ENCODE results near the gene CAVIN2. TPM values are rescaled to one million over a fixed set of nuclear protein-coding genes. Genes with fewer than 3 reads are reported as not detected.

The CAVIN2 gene
- total RNA-seq, 1 experiment from 2014 or later = 0.28 TPM

- no peaks in the 10 kb centered on the region for H3K4me1 Mint-ChIP-seq
- H3K27me3 Mint-ChIP-seq (ENCODE audit: low read depth) = no peaks in the 10 kb centered on the region
- no peak overlapping the region for H3K27ac Mint-ChIP-seq
- peaks cover 8% of the 10 kb centered on the region for H3K9me3 Mint-ChIP-seq
- no peak for DNase-seq (ENCODE audit: low spot score)
- no peak overlapping the region for H3K4me3 Mint-ChIP-seq
- ChIA-PET CTCF (no interaction called here), POLR2A (no interaction called here)
- TF ChIP-seq ZNF219 (CRISPR knock-in tag; IDR thresholded peaks at IDR 0.05; ENCODE audit: borderline replicate concordance) (no peak), ZSCAN18 (CRISPR knock-in tag; IDR thresholded peaks at IDR 0.05) (no peak), ZBTB21 (CRISPR knock-in tag; IDR thresholded peaks at IDR 0.05; ENCODE audit: borderline replicate concordance) (no peak), HMGXB4 (CRISPR knock-in tag; IDR thresholded peaks at IDR 0.05) (no peak), SMAD4 (CRISPR knock-in tag; IDR thresholded peaks at IDR 0.05) (no peak), CREM (CRISPR knock-in tag; IDR thresholded peaks at IDR 0.05) (no peak), SMAD3 (CRISPR knock-in tag; IDR thresholded peaks at IDR 0.05; ENCODE audit: borderline replicate concordance) (no peak), ZNF121 (CRISPR knock-in tag; IDR thresholded peaks at IDR 0.05) (no peak)
- TF ChIP-seq, protein P1, sequence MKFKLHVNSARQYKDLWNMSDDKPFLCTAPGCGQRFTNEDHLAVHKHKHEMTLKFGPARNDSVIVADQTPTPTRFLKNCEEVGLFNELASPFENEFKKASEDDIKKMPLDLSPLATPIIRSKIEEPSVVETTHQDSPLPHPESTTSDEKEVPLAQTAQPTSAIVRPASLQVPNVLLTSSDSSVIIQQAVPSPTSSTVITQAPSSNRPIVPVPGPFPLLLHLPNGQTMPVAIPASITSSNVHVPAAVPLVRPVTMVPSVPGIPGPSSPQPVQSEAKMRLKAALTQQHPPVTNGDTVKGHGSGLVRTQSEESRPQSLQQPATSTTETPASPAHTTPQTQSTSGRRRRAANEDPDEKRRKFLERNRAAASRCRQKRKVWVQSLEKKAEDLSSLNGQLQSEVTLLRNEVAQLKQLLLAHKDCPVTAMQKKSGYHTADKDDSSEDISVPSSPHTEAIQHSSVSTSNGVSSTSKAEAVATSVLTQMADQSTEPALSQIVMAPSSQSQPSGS (CRISPR knock-in tag; IDR thresholded peaks at IDR 0.05; ENCODE audit: borderline replicate concordance, low read depth) = no peak
- TF ChIP-seq, protein P2, sequence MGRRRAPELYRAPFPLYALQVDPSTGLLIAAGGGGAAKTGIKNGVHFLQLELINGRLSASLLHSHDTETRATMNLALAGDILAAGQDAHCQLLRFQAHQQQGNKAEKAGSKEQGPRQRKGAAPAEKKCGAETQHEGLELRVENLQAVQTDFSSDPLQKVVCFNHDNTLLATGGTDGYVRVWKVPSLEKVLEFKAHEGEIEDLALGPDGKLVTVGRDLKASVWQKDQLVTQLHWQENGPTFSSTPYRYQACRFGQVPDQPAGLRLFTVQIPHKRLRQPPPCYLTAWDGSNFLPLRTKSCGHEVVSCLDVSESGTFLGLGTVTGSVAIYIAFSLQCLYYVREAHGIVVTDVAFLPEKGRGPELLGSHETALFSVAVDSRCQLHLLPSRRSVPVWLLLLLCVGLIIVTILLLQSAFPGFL (CRISPR knock-in tag; IDR thresholded peaks at IDR 0.05; ENCODE audit: borderline replicate concordance) = no peak
- ATAC-seq = no peak
- H3K36me3 Mint-ChIP-seq = no peaks in the 10 kb centered on the region
These were observed 38.2 kb upstream of the CAVIN2 start for GRCh38 chr2:191885098-191885497.

DNA sequence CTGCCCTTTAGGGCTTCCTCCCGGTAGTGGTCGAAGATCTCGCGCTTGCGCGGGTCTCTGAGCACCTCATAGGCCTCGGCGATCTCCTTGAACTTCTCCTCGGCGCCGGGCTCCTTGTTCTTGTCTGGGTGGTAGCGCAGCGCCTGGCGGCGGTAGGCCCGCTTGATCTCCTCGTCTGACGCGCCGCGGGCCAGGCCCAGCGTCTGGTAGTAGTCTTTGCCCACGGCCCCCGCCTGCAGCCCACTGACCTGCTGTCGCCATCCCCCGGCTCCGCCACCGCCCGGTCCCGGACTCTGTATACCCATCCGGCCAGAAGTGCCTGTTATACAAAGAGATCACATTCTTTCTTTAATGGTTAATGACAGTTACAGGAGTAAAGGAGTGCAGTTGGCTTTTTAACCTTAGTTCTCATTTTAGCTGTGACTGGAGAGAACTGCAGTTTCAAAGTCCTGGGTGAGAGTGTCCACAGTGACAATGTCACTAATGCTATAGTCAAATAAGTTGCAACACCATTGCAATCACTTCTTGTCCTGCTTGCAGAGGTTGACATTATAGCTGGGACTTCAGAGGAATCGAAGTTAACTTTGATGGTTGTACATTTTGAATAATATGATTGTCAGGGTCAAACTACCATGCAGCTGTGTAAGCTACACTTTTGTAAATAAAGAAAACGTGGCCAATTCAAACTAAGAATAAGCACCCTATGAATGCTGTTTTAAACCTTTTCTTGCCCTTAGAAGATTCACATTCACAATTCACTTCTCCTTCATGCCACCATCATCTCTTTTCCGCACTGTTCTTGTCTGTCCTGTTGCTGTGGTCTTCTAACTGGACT, 35.3 kb upstream of the CAVIN2 start:
- no peaks in the 10 kb centered on the region for H3K27me3 Mint-ChIP-seq (ENCODE audit: low read depth)
- no peak overlapping the region for H3K4me3 Mint-ChIP-seq
- H3K9me3 Mint-ChIP-seq = peaks cover 8% of the 10 kb centered on the region
- TF ChIP-seq NFYB (CRISPR knock-in tag; conservative IDR thresholded peaks at IDR 0.05; ENCODE audit: low read depth) (no peak), GABPB1 (CRISPR knock-in tag; IDR thresholded peaks at IDR 0.05) (peak; percentile 81), ZNF671 (CRISPR knock-in tag; IDR thresholded peaks at IDR 0.05) (no peak), JAZF1 (CRISPR knock-in tag; IDR thresholded peaks at IDR 0.05) (no peak)
- TF ChIP-seq, protein P3, sequence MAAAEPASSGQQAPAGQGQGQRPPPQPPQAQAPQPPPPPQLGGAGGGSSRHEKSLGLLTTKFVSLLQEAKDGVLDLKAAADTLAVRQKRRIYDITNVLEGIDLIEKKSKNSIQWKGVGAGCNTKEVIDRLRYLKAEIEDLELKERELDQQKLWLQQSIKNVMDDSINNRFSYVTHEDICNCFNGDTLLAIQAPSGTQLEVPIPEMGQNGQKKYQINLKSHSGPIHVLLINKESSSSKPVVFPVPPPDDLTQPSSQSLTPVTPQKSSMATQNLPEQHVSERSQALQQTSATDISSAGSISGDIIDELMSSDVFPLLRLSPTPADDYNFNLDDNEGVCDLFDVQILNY (CRISPR knock-in tag; IDR thresholded peaks at IDR 0.05) = no peak
- ATAC-seq (no peak), DNase-seq (ENCODE audit: low spot score) (no peak)
- no peak overlapping the region for H3K27ac Mint-ChIP-seq
- ChIA-PET CTCF (no interaction called here), POLR2A (no interaction called here)
- no peaks in the 10 kb centered on the region for H3K36me3 Mint-ChIP-seq
- peaks cover 5% of the 10 kb centered on the region for H3K4me1 Mint-ChIP-seq
